ENCODE data around the gene KIAA1549.

Gene KIAA1549

DNA sequence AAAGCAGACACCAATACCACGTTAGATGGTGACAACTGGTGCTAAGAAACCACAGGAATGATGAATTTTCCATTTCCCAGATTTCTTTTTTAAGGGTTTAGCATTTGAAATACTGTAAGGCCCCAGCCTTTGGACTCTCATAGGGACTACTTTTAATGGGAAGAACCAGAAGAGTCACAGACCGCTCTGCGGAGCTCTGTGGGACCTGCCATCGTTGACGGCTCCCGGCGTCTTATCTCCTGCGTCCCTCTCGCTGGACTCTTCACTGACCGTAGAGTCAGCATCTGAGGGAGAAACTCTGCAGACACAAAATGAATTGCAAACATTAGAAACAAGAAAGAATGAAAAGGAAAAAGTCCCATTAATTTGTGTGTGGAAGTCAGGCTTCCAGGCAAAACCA lies 101.8 kb downstream of the KIAA1549 start:
- FAIRE-seq = no peak

DNA sequence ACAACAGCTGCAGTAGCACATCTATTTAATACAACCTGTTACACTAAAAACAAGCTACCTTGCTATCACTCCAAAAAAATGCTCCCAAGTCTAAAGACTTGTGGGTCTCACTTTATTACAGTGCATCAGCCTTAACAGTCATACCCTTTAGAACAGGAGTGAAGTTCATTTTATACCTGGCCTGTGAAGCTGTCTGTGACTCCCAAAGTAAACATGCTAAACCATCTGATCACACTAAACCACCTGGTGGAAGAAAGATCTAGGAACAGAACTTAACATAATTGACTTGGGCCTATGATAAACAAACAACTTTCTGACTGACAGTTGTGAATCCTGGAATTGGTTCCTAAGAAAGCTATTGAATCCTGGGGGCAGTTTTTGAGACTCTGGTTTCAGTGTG lies 102.3 kb downstream of the KIAA1549 start:
- FAIRE-seq = no peak

DNA sequence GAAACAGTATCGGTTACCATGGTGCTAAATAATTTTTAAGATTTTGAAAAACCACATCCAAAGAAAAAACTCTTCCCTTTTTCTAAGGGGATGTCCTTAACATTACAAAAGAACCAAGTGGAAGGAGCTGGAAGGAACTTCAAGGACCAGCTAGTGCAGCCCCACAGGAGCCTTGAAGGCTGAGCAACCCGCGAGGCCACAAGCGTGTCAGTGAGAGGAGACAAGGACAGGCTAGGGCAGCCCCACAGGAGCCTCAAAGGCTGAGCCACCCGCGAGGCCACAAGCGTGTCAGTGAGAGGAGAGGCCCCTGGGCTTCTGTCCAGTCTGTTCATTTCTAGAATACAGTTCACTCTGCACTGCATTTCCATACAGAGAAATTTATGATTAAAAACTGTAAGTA lies 103.1 kb downstream of the KIAA1549 start:
- no peak for FAIRE-seq

DNA sequence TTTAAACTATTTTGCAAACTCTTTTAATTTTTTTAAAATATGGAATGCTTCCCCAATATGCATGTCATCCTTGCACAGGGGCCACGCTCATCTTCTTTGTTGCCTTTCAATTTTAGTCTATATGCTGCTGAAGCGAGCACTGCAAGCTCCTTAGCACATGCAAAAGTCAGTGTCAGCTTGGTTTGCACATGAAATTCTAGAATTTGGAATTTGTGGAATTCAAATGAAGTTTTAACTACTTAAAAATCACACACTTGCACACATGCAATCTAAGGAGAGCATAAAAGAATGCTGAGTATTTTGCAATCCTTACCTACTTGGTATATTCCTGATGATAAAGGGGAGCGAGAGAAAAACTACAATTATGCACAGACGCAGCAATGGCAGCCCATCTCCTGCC lies 104.9 kb downstream of the KIAA1549 start:
- FAIRE-seq = no peak

DNA sequence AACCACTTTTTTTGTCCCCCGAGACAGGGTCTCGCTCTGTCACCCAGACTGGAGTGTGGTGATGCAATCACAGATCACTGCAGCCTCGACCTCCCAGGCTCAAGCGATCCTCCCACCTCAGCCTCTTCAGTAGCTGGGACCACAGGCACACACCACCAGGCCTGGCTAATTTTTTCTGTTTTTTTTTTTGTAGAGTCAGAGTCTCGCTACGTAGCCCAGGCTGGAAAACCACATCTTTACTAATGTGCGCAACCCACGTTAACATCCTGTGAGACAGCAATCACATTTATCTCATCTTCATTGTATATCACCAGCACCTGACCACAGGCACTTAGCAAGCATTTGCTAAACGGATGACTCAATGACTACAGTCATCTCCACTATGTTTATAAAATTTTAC lies 105.4 kb downstream of the KIAA1549 start:
- no peak for FAIRE-seq

DNA sequence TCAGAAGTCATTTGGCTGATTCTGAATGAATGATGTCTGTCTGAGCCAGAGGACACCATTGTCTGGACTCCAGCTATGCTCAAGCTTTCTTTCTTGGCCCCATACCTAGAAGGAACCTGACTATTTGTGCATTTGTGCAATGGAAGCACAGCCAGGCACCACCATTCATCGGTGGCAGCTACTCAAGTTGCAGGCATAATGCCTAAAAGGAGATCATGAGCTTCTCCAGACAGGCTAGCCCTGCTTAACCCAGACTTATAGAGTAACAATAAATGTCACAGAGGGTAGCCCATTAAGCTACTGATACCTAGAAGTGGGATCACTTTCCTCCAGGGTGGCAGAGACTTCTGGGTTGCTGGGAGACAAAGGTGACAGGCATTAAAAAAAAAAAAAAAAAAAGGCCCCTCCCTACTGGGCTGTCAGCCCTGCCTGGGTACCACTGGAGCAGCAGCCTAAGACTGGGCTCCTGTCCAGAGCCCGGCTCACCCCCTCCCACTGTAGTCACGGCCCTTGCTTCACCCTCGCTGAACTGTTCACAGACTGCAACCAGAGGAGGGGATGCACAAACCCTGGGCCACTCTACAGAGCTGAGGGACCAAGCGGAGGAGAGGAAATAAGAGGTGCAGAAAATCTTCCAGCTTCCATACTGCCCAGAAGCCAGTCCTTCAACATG lies 107.8 kb downstream of the KIAA1549 start:
- FAIRE-seq = no peak

GRCh38 chr7:138872576-138872975 lies 108.6 kb downstream of the KIAA1549 start:
- no peak for FAIRE-seq

GRCh38 chr7:138871814-138872090 lies 109.4 kb downstream of the KIAA1549 start:
- FAIRE-seq = no peak

DNA sequence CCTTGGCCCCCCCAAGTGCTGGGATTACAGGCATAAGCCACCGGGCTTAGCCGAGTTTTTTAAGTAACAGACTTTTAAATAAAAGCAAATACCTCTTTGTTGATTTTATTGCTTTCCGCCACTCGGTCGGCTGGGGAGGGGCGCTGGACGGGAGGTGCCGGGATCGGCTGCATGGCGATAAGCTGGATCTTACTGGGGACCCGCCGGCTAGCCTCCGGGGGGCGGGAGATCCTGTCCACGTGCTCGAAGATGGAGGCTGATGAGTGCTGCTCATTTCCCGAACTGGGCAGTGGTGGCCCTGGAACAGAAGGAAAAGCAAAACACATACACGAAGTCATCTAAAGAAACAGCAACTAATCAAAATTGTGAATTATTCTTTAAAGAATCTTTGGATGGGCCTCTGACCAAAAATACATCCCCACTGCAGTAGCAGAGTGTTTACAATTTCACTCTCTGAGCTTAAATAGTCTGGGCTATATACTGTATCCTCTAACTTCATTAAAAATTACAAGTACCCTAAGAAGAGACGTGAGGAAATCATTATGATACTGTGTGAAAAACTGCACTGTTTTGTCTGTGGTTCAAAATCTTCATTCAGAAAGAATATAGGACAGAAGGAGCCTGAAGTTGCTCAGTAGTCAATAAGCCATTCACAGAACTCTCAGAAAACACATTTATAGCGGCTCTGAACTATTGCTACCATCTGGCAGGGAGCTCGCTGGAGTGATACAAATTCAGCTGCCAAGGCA lies 110.0 kb downstream of the KIAA1549 start:
- no peak for FAIRE-seq

GRCh38 chr7:138869353-138869752 lies 111.8 kb downstream of the KIAA1549 start:
- FAIRE-seq = no peak

- no peak for FAIRE-seq
Measured at GRCh38 chr7:138868711-138869110, 112.5 kb downstream of the KIAA1549 start.

DNA sequence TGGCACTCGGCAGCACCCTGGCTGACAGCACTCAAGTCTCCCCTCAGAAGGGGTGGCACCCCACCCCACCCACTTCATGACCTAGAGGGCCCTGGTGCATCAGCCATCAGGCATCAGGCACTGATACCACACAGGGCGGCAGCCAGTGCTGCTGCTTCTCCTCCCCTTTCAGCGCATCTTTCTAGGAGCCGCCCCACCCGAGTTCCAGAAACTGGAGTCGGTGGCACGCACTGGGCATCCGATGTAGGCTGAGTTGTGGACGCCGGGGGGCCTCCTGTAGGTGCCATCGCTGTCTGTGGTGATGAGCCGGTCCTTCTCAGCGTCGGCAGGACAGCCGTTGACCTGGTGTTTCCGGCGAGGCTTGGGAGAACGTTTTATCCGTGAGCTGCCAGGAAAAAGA lies 113.4 kb downstream of the KIAA1549 start:
- FAIRE-seq = no peak

DNA sequence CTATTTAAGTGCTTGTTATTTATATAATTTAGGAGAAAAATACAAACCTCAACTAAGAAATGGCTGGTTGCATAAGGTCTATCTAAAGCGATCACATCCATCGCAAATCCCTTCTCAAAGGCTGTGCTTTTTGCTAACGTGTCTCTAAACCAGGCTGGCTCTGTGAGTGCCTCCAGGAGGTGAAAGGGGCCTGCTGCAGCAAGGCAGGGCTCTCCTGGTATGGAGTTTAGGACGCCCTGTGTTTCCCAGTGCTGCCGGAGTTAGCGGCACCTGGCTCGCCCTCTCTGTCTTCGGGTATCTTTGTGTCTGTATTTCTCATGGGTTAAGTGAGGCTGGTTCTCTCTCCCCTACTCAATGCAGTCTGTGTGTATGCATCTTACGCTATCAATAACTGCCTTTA lies 114.8 kb downstream of the KIAA1549 start:
- no peak for FAIRE-seq

- FAIRE-seq = no peak
Measured at GRCh38 chr7:138865843-138866242, 115.3 kb downstream of the KIAA1549 start.

- no peak for FAIRE-seq
Measured at GRCh38 chr7:138864667-138865066, 116.5 kb downstream of the KIAA1549 start.

DNA sequence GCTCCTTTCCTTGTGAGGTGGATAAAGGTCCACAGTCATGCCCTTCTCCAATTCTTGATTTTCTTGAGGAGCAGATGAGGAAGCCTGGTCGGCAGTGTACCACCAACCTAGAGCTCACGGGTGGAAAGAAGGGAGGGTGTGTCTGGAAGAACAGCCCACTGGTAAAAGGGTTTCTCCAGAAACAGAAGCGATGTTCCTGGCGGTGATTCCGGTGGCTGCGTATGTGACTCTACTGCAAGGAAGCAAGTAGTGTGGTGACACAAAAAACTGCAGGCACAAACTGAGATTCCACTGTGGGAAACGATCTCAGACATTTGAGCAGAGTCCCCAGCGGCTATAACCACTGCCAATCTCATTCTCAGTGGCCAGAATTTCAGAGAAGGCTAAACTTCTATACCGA lies 117.3 kb downstream of the KIAA1549 start:
- FAIRE-seq = no peak

GRCh38 chr7:138861051-138861450 lies 120.1 kb downstream of the KIAA1549 start:
- no peak for FAIRE-seq

- FAIRE-seq = no peak
Measured at GRCh38 chr7:138857728-138858127, 123.5 kb downstream of the KIAA1549 start.

DNA sequence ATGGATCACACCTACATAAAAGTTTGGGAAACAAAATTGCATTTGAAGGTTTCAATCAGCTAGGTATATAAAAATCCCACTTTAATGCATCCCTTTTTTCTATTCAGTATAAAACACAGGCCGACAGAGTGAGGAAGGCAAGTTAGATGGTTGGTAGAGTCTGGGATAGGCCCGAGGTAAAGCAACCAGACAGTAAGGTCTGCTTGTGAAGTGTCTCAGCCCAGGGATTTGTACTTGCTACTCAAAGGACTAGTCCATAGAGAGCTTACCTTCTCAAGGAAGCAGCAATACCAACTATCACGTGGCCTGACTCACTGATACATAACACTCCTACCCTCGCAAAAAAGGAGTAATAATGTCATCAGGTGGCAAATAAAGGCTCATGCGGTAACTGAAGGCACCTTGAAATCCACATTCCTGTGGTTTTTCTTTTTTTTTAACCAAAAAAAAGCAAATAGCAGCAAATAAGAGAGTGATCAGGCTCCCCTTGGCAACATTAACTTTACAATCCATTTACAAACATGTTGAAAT lies 127.0 kb downstream of the KIAA1549 start:
- no peak for FAIRE-seq

GRCh38 chr7:138853448-138853847 lies 127.7 kb downstream of the KIAA1549 start:
- FAIRE-seq = no peak

DNA sequence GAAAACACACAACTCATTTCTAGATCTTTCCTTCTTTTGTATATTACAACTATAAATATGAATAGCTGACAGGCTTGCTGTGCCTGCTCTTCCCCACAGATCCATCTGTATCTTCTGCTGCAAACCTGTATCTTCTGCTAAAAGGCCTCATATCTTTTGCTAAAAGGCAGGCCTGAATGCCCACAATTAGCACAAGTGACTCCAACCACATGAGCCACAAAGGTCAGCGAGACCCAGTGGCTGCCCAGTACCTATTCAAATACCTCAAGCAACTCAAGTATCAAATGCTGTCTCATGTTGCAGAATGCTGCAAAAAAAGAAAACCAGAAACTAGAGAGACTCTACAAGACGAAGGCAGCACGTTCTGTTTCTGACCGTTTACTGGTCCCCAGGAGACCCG lies 128.7 kb downstream of the KIAA1549 start:
- no peak for FAIRE-seq

DNA sequence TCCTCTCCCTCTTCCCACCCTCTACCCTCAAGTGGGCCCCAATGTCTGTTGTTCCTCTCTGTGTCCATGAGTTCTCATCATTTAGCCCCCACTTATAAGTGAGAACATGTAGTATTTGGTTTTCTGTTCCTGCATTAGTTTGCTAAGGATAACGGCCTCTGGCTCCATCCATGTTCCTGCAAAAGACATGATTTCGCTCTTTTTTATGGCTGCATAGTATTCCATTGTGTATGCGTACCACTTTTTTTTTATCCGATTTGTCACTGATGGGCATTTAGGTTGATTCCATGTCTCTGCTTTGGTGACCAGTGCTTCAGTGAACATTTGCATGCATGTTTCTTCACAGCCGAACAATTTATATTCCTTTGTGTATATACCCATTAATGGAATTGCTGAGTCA lies 131.5 kb downstream of the KIAA1549 start:
- no peak for FAIRE-seq

- FAIRE-seq = no peak
Measured at GRCh38 chr7:138848056-138848980, 132.9 kb downstream of the KIAA1549 start.

GRCh38 chr7:138845711-138846110 lies 135.5 kb downstream of the KIAA1549 start:
- no peak for FAIRE-seq

All from A204.1 (cell line).